K562 (cell line): ENCODE measurements around the gene CEP131. TPM values are rescaled to one million over a fixed set of nuclear protein-coding genes. Genes with fewer than 3 reads are reported as not detected.

Experiments
- ADNP ChIP-seq: fragments of 200-800 bp; sonication (Bioruptor generic); IDR thresholded peaks from 2 replicates; pipeline ENCODE4 v1.6.1; 2016; ENCODE audit warnings: missing genetic modification characterization, missing compliant biosample characterization
- CREBBP ChIP-seq: IDR thresholded peaks from one replicate; pipeline ENCODE4 v1.6.1; 2012; ENCODE audit warnings: low read depth, mild to moderate bottlenecking, control low read depth, inconsistent platforms, low read length
- FOXJ3 ChIP-seq: sonication (generic); formaldehyde crosslinking; IDR thresholded peaks from 2 replicates; pipeline ENCODE4 v1.4.0; 2020; ENCODE audit warnings: mild to moderate bottlenecking, missing genetic modification reagents
- GATA2 ChIP-seq: sonication (generic); formaldehyde crosslinking; IDR thresholded peaks from 2 replicates; pipeline ENCODE4 v1.4.0; 2020; ENCODE audit warnings: mild to moderate bottlenecking, missing genetic modification reagents
- HMGN3 ChIP-seq: IDR thresholded peaks from 2 replicates; pipeline ENCODE4 v1.6.1; 2011; ENCODE audit warnings: borderline replicate concordance, low read depth, mild to moderate bottlenecking, mixed read lengths, low read length; ENCODE audit not compliant: insufficient read length; ENCODE audit errors: extremely low read depth
- KAT8 ChIP-seq: fragments of 450-650 bp; IDR thresholded peaks from 2 replicates; pipeline ENCODE4 v1.6.1; 2016; ENCODE audit warnings: low read depth, mild to moderate bottlenecking
- KDM1A ChIP-seq, 2 experiments: fragments of 450-650 bp; IDR thresholded peaks; 2 replicates each; pipeline ENCODE4 v1.6.1; 2016; ENCODE audit warnings: mild to moderate bottlenecking in 2 of 2
- MECOM ChIP-seq: fragments of 250-450 bp; sonication (Bioruptor Pico); IDR thresholded peaks from 2 replicates; pipeline ENCODE4 v1.8.0; 2022; ENCODE audit warnings: inconsistent platforms
- MXI1 ChIP-seq: IDR thresholded peaks from 2 replicates; pipeline ENCODE4 v1.6.1; 2011; ENCODE audit warnings: low read depth, mild to moderate bottlenecking, improper control_type of control experiment, low read length
- NFXL1 ChIP-seq: fragments of 450-650 bp; formaldehyde crosslinking; IDR thresholded peaks from 2 replicates; pipeline ENCODE4 v1.4.0; 2021; ENCODE audit warnings: mild to moderate bottlenecking
- POLR2AphosphoS5 ChIP-seq: IDR thresholded peaks from 2 replicates; pipeline ENCODE4 v1.6.1; 2011; ENCODE audit warnings: mild to moderate bottlenecking, low read depth, low read length, moderate library complexity; ENCODE audit not compliant: control insufficient read depth, insufficient read depth
- POLR2G ChIP-seq: fragments of 200-400 bp; formaldehyde crosslinking; IDR thresholded peaks from 2 replicates; pipeline ENCODE4 v1.6.1; 2017; ENCODE audit warnings: low read depth, mild to moderate bottlenecking, antibody characterized with exemption, low read length, moderate library complexity
- RBFOX2 ChIP-seq: fragments of 200-400 bp; formaldehyde crosslinking; IDR thresholded peaks from 2 replicates; pipeline ENCODE4 v1.6.1; 2017; ENCODE audit warnings: low read depth, mild to moderate bottlenecking, low read length, moderate library complexity
- STAG1 ChIP-seq: sonication (generic); formaldehyde crosslinking; IDR thresholded peaks from 2 replicates; pipeline ENCODE4 v1.5.0; 2020; ENCODE audit warnings: missing genetic modification reagents, borderline replicate concordance
- ZBTB33 ChIP-seq: sonication (generic); formaldehyde crosslinking; IDR thresholded peaks from 2 replicates; pipeline ENCODE4 v1.8.1; 2023; ENCODE audit warnings: mild to moderate bottlenecking, missing genetic modification reagents
- ZKSCAN3 ChIP-seq: fragments of 250-450 bp; sonication (Bioruptor Pico); IDR thresholded peaks from 2 replicates; pipeline ENCODE4 v1.4.0; 2020
- ZNF740 ChIP-seq, 3 experiments: fragments of 200-800 bp in 1 of 3; sonication (Bioruptor generic) in 1 of 3; sonication (generic) in 1 of 3; formaldehyde crosslinking in 1 of 3; IDR thresholded peaks; 2 replicates each; pipeline versions ENCODE4 v1.6.1 to v1.8.0; 2016 to 2022; ENCODE audit warnings: mild to moderate bottlenecking in 2 of 3, missing compliant biosample characterization in 2 of 3, missing genetic modification characterization in 2 of 3, missing genetic modification reagents in 1 of 3
- ZNF780A ChIP-seq: fragments of 250-450 bp; sonication (Bioruptor Pico); IDR thresholded peaks from 2 replicates; pipeline ENCODE4 v1.5.0; 2021; ENCODE audit warnings: mild to moderate bottlenecking
- ZSCAN29 ChIP-seq: fragments of 450-650 bp; IDR thresholded peaks from 2 replicates; pipeline ENCODE4 v1.6.1; 2017
- polyA plus RNA-seq, 8 experiments: library from polyadenylated mRNA; depleted of rRNA in 4 of 8; stranded (reverse) in 5 of 8; unstranded in 3 of 8; fragments of >200 nt; fragmentation: Nextera tagmentation in 2 of 8; fragmentation: Illumina TruSeq in 1 of 8; extraction: Ambion mirVana in 2 of 8; extraction: Trizol in 1 of 8; gene quantifications; 2 replicates each; pipeline versions ENCODE4 v1.2.1 to v1.2.3, GENCODE V29; 2011 to 2014; ENCODE audit warnings: inconsistent platforms in 1 of 8, missing spikeins in 1 of 8
- total RNA-seq, 7 experiments: library from RNA; depleted of rRNA in 6 of 7; stranded (reverse); fragments of >200 nt in 6 of 7; fragmentation: Illumina TruSeq in 2 of 7; extraction: Trizol in 2 of 7; gene quantifications; 2 replicates each; pipeline versions ENCODE4 v1.2.1 to v1.2.3, GENCODE V29; 2011 to 2021; ENCODE audit warnings: low replicate concordance in 1 of 7
- TF ChIP-seq, protein P1 (sequence below): fragments of 250-450 bp; sonication (Bioruptor Pico); IDR thresholded peaks from 2 replicates; pipeline ENCODE4 v1.9.0; 2021; ENCODE audit warnings: mild to moderate bottlenecking
- TF ChIP-seq, protein P2 (sequence below): fragments of 250-450 bp; sonication (Bioruptor Pico); IDR thresholded peaks from 2 replicates; pipeline ENCODE4 v1.8.0; 2021; ENCODE audit warnings: moderate library complexity, mild to moderate bottlenecking, inconsistent platforms

The CEP131 gene
- total and polyA plus RNA-seq, 9 of the 15 experiments (the other 6 are each of a cell fraction or from before 2014, with no cell fraction given), result 0.24 to 21.2 (median 2.3) TPM

DNA sequence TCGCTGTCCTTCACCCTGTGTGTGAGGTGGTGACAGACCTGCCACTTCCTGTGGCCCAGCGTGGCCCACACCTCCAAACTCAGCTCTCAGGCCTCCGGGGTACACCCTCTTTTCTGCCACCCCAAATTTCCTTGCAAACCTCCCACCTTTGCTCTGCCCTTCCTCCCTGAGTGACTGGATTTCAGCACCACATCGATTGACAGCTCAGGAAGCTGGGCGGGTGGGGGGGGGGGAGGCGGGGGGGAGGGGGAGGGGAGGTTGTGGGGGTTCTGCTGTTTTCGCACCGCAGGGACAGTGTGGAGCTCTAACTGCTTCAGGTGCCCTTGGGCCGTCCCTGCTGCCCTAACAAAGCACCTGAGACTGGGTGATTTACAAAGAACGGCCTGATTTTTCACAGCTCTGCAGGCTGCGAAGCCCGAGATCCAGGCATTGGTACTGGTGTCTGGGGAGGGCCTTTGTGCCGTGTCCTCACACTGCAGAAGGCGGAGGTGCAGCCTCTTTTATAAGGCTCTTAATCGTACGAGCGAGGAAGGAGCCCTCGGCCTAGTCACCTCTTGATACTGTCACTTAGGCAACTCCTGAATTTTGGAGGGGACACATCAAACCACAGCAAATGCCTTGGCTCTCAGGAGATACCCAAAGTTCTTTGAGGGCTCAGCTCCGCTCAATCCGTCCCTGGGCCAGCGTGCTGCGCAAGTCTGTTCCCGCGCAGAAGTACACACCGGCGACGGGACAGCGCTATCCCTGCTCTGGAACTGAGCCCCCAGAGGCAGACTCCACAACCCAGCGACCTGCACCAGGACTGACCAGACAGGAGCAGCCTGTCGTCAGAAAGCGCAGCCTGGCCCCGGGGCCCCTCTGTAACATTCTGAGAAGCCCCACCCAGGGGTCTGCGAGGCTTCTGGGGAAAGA, 19.9 kb upstream of the CEP131 start (continued):
- no peak for TF ChIP-seq ZSCAN29
- no peak for TF ChIP-seq ZKSCAN3
- TF ChIP-seq HMGN3, result no peak
- no peak for TF ChIP-seq CREBBP
- TF ChIP-seq POLR2G, result peak; percentile 79
- no peak for TF ChIP-seq ADNP (tag)
- no peak for TF ChIP-seq KAT8
- no peak for TF ChIP-seq GATA2 (CRISPR knock-in tag)
- no peak for TF ChIP-seq MECOM
- peak in 1 of 2 experiments; percentile 44; a peak in 1 of 4 replicates for TF ChIP-seq KDM1A (IDR thresholded peaks at IDR 0.05)
- TF ChIP-seq POLR2AphosphoS5, result no peak
- no peak for TF ChIP-seq STAG1 (CRISPR knock-in tag)
- TF ChIP-seq, protein P1, sequence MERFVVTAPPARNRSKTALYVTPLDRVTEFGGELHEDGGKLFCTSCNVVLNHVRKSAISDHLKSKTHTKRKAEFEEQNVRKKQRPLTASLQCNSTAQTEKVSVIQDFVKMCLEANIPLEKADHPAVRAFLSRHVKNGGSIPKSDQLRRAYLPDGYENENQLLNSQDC (CRISPR knock-in tag), result no peak
- 0 out of 2 replicates have a peak, but pooled peaks have one; percentile 37 for TF ChIP-seq RBFOX2
- TF ChIP-seq NFXL1 (CRISPR knock-in tag), result no peak
- no peak for TF ChIP-seq MXI1
- TF ChIP-seq ZNF780A (CRISPR knock-in tag), result no peak
- TF ChIP-seq, protein P2, sequence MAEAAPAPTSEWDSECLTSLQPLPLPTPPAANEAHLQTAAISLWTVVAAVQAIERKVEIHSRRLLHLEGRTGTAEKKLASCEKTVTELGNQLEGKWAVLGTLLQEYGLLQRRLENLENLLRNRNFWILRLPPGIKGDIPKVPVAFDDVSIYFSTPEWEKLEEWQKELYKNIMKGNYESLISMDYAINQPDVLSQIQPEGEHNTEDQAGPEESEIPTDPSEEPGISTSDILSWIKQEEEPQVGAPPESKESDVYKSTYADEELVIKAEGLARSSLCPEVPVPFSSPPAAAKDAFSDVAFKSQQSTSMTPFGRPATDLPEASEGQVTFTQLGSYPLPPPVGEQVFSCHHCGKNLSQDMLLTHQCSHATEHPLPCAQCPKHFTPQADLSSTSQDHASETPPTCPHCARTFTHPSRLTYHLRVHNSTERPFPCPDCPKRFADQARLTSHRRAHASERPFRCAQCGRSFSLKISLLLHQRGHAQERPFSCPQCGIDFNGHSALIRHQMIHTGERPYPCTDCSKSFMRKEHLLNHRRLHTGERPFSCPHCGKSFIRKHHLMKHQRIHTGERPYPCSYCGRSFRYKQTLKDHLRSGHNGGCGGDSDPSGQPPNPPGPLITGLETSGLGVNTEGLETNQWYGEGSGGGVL, result no peak
- peak; percentile 55 for TF ChIP-seq ZNF740 (CRISPR knock-in tag; IDR thresholded peaks at IDR 0.05)
- TF ChIP-seq ZNF740 (tag; IDR thresholded peaks at IDR 0.05), result no peak
- TF ChIP-seq FOXJ3 (CRISPR knock-in tag), result no peak
- TF ChIP-seq ZBTB33, result peak; percentile 72
